ENCODE data around the gene TMEM271.

Gene TMEM271

GRCh38 chr4:609400-610050 is 33.4 kb upstream of the TMEM271 start:
- TF ChIP-seq TCF4 (CRISPR knock-in tag; IDR thresholded peaks at IDR 0.05; ENCODE audit: borderline replicate concordance) = no peak
- TF ChIP-seq CSRNP3 (CRISPR knock-in tag; IDR thresholded peaks at IDR 0.05) = no peak
- no peak for TF ChIP-seq ZFP30 (CRISPR knock-in tag; IDR thresholded peaks at IDR 0.05)
- no peak for TF ChIP-seq ZNF565 (CRISPR knock-in tag; conservative IDR thresholded peaks at IDR 0.05; ENCODE audit: low read depth)
- no peak for TF ChIP-seq CREB5 (CRISPR knock-in tag; IDR thresholded peaks at IDR 0.05; ENCODE audit: low read depth)
- no peak for TF ChIP-seq CSDC2 (CRISPR knock-in tag; IDR thresholded peaks at IDR 0.05)
- no peak for TF ChIP-seq POU6F1 (CRISPR knock-in tag; IDR thresholded peaks at IDR 0.05; ENCODE audit: borderline replicate concordance, low read depth)
- no peak for TF ChIP-seq PPARA (CRISPR knock-in tag; IDR thresholded peaks at IDR 0.05; ENCODE audit: borderline replicate concordance)
- no peak for ATAC-seq

- ATAC-seq = no peak
- TF ChIP-seq POU6F1 (CRISPR knock-in tag; IDR thresholded peaks at IDR 0.05; ENCODE audit: borderline replicate concordance, low read depth) = no peak
- no peak for TF ChIP-seq TSHZ2 (CRISPR knock-in tag; IDR thresholded peaks at IDR 0.05)
- TF ChIP-seq CREB5 (CRISPR knock-in tag; IDR thresholded peaks at IDR 0.05; ENCODE audit: low read depth) = no peak
- TF ChIP-seq SNAI2 (CRISPR knock-in tag; IDR thresholded peaks at IDR 0.05) = no peak
- no peak for TF ChIP-seq ISL1 (CRISPR knock-in tag; IDR thresholded peaks at IDR 0.05)
- no peak for TF ChIP-seq RARB (CRISPR knock-in tag; IDR thresholded peaks at IDR 0.05)
- TF ChIP-seq CSDC2 (CRISPR knock-in tag; IDR thresholded peaks at IDR 0.05) = no peak
- no peak for TF ChIP-seq ZFP30 (CRISPR knock-in tag; IDR thresholded peaks at IDR 0.05)
- no peak for TF ChIP-seq TOX (CRISPR knock-in tag; IDR thresholded peaks at IDR 0.05; ENCODE audit: borderline replicate concordance)
- TF ChIP-seq ARNTL (CRISPR knock-in tag; IDR thresholded peaks at IDR 0.05; ENCODE audit: borderline replicate concordance, low read depth) = no peak
- no peak for TF ChIP-seq PATZ1 (CRISPR knock-in tag; IDR thresholded peaks at IDR 0.05; ENCODE audit: borderline replicate concordance)
- no peak for TF ChIP-seq ZC3H10 (CRISPR knock-in tag; IDR thresholded peaks at IDR 0.05)
- no peak for TF ChIP-seq ZNF565 (CRISPR knock-in tag; conservative IDR thresholded peaks at IDR 0.05; ENCODE audit: low read depth)
- TF ChIP-seq CSRNP3 (CRISPR knock-in tag; IDR thresholded peaks at IDR 0.05) = no peak
- no peak for TF ChIP-seq ZNF8 (CRISPR knock-in tag; IDR thresholded peaks at IDR 0.05)
These were observed 32.1 kb upstream of the TMEM271 start for GRCh38 chr4:608236-608635.

All from SK-N-SH treated with all-trans-retinoic acid at 6 μM for 48 hours (cell line).